IPS-18c (cell line): ENCODE measurements around the gene SMURF2.

Experiments used
- H3K4me3 ChIP-seq: 2 replicates; pipeline ENCODE4 v1.7.0; 2013; ENCODE audit warnings: low read depth, mild to moderate bottlenecking, low read length, moderate library complexity; ENCODE audit not compliant: insufficient read depth
- H3K9me3 ChIP-seq: one replicate; pipeline ENCODE4 v1.6.1; 2013; ENCODE audit warnings: mild to moderate bottlenecking, low read length, moderate library complexity; ENCODE audit not compliant: control insufficient read depth, insufficient read depth

Gene SMURF2

DNA sequence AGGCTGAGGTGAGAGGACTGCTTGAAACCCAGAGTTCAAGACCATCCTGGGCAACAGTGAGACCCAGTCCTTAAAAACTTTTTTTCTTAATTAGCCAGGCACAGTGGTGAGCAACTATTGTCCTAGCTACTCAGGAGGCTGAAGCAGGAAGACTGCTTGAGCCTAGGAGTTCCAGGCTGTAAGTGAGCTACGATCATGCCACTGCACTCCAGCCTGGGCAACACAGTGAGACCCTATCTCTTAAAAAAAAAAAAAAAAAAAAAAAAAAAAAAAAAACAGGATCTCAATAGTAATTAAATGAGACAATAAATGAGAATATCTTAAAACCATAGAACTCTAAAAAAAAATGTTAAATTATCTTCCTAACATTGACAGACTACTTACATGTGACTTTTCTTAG lies 14.3 kb downstream of the SMURF2 start:
- Histone ChIP-seq H3K4me3 (no peak overlapping the region), H3K9me3 (no peaks in the 10 kb centered on the region)

DNA sequence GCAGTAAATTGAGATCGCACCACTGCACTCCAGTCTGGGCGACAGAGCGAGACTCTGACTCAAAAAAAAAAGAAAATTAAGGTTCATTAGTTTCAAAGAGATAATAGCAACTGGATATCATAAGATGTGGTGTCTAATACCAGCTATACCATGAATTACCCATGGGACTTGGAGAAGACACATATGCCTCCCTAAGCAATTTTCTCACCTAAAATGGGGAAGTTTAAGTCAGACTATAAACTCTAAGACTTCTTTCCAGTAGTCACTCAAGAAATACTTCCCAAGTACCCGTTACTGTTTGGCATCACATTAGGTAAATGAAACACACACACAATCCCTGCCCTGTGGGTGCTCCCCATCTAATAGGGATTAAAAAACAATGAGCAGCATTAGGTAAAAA lies 22.6 kb downstream of the SMURF2 start:
- no peaks in the 10 kb centered on the region for H3K9me3 ChIP-seq
- H3K4me3 ChIP-seq: no peak overlapping the region

DNA sequence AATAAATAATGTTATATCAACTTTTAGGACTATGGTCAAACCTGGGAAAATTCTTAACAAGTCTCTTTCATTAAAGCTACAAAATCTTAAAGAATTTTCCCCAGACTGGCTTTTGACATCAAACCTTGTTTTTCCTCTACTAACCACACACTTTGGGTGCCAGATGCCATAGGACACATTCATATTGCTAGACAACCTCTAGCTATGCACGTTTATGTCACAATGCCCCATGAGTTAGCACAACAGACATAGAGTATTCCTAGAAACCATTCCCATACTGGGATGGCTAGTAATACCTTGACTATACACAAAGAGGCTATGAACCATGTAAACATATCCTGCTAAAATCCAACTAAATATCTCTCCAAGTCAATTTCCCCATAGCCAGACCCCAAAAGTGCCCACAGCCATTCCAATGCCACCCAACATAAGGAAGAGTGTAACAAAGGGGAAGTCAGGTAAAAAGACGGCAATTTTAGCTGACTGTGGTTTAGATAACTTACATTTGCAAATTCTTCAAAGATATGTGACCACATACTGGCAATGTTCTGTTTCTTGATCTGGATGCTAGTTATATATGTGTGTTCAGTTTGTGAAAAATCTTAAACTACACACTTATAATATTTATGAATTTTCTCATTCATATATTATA lies 23.4 kb downstream of the SMURF2 start:
- no peak overlapping the region for H3K4me3 ChIP-seq

DNA sequence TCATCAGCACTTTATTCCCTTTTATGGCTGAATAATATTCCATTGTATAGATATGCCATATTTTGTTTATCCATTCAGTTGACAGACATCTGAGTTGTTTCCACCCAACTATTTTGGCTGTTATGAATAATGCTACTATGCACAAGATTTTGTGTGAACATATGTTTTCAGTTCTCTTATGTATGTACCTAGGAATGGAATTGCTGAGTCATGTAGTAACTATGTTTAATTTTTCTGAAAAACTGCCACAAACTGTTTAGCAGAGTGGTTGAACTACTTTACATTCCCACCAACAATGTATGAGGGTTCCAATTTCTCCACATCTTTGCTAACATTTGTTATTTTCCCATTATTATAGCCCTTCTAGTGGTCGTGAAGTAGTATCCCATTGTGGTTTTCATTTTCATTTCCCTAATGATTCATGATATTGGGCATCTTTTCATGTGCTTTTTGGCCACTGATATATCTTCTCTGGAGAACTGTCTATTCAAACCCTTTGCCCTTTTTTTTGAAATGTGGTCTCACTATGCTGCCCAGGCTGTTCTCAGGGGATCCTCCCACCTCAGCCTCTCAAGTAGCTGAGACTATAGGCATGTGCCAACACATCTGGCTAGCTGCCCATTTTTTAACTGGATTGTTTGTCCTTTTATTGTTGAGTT lies 26.3 kb downstream of the SMURF2 start:
- Histone ChIP-seq H3K9me3 (no peaks in the 10 kb centered on the region), H3K4me3 (no peak overlapping the region)

More for the DNA sequence above, 23.4 kb downstream of the SMURF2 start:
- no peaks in the 10 kb centered on the region for H3K9me3 ChIP-seq

DNA sequence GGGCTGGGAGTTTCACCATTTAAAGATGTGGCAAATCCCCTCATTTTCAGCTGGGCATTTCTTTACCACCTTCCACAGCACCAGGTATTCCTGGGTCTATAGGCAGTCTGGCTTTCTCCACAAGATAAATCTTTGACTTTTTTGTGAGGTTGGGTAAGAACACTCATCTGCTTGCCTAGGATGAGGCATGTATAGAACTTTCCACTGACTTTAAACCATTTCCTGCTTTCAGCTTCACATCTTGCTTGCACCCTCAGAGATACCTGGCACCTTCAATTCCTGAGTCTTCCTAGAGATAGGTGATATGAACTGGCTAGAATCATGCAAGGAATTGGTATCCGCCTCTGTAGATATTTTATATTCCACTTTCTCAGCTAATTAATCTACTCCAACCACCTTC lies 27.9 kb downstream of the SMURF2 start:
- H3K9me3 ChIP-seq: no peaks in the 10 kb centered on the region

DNA sequence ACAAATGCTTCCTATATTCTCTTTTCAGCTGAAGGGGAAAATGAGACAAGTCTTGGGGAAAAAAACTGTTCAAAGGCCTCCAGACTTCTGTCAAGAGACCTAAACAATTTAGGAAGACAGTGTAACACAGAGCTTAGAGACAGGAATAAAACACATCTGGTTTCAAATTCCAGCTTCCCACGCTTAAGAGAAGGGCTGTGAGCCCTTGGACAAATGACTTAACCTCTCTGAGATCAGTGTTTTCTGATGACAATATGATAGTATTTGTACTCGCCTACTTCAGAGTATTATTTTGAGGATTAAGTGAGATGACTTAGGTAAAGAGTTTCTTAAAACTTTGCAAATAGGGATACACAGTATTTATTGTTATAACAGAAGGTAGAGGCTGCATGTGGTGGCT lies 29.5 kb downstream of the SMURF2 start:
- Histone ChIP-seq H3K9me3 (no peaks in the 10 kb centered on the region), H3K4me3 (no peak overlapping the region)

More for the DNA sequence above, 27.9 kb downstream of the SMURF2 start:
- H3K4me3 ChIP-seq: no peak overlapping the region

DNA sequence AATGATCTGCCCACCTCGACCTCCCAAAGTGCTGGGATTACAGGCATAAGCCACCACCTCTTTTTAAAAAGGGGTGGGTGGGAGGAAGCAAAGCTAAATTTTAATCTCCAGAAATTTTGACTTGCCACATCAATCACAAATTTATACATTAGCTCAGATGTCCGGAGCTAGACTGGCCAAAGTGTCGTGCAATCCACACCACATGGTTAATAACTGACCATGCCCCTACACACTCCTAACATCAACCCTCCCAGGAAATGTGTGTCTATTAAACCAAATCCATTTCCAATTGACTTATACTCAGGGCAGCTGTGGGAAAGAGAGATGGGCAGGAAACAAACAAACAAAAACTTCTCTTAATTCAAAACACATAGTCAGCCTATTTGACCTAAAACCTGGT lies 29.9 kb downstream of the SMURF2 start:
- Histone ChIP-seq H3K9me3 (peaks cover 3% of the 10 kb centered on the region), H3K4me3 (no peak overlapping the region)

DNA sequence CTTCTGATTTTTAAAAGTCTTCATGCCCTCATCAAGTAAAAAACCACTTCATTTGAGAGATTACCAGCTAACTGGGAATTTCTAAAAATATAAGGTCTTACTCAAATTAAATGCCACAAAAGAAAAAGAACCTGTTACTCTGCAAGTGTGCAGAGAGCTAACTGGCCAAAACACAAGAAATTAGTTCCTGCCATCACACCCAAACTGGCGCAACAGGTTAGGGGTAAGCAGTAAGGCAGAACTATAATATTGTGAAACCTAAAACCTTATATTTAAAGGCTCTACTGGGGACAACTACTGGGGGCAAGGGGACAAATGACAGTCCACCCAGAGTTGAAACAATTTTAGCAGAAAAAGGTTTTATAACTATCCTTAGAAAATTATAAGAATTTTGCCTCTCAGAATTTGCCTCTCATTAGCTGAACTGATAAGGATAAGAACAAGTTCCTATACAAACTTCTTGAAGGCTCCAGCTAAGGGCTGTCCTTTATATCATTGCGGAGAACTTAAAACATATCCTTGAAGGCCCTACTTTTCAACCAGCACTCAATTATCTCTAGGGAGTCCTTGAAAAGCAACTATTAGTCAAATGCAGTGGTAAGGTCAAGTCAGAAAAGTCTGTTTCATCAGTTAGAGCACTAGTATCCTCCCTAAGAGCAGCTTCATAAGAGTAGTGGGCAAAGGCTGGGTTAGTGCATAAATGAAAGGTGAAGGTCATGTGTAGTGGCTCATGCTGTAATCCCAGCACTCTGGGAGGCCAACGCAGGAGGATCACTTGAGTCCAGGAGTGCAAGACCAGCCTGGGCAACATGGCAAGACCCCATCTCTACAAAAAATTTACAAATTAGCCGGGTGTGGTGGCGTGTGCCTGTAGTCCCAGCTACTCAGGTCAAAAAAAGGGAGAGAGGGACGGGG lies 31.5 kb downstream of the SMURF2 start:
- peaks cover 3% of the 10 kb centered on the region for H3K9me3 ChIP-seq

DNA sequence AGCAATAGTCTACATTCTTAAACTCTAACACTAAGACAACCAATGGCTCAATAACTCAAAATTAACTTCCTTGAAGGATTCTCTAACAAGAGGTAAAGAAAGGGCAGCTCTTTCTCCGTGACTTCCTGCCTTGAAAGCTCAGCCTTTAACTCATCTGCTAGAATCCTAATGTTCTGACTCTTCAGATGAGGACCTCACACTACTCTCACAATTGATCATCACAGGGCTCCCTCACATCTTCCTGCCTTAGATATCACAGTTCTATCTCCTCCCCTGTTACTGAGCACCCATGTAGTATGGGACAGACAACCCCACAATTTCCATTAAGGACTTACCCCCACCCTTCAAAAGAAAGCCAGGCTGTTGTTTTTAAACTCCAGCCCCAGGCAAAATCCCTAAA lies 33.5 kb downstream of the SMURF2 start:
- Histone ChIP-seq H3K4me3 (no peak overlapping the region), H3K9me3 (peaks cover 3% of the 10 kb centered on the region)

More for the DNA sequence above, 31.5 kb downstream of the SMURF2 start:
- no peak overlapping the region for H3K4me3 ChIP-seq

DNA sequence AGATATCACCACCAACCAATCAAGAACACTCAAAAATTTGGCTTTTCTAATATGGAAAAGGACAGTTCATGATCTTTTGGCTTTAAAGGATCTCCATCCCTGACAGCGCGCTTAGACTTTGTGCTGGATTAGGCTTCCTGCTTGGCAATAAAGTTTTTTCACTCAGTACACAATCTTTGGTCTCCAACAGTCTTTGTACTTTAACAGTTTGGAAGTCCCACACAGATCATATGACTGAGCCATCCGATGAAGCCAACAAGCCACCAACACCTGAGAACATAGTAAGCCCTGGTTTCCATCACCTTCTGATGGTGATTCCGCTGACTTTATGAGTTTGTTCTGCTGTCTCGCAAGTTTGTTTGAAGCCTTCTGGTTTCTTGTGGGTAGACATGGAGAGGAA lies 34.3 kb downstream of the SMURF2 start:
- Histone ChIP-seq H3K9me3 (peaks cover 3% of the 10 kb centered on the region), H3K4me3 (no peak overlapping the region)

DNA sequence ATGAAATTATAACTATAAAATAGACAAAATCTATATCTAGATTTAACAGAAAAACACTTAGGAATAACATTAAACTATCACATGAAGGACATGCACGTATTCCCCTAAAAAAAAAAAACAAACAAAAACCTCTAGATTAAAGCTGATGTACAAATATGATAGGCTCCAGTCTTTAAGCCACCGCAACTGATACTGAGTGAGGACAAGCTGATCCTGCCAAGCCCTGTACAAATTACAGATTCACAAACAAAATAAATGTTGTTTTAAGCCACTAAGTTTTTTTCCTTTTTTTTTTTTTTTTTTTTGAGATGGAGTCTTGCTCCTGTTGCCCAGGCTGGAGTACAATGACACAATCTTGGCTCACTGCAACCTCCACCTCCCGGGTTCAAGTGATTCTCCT lies 35.3 kb downstream of the SMURF2 start:
- Histone ChIP-seq H3K4me3 (no peak overlapping the region), H3K9me3 (peaks cover 3% of the 10 kb centered on the region)

DNA sequence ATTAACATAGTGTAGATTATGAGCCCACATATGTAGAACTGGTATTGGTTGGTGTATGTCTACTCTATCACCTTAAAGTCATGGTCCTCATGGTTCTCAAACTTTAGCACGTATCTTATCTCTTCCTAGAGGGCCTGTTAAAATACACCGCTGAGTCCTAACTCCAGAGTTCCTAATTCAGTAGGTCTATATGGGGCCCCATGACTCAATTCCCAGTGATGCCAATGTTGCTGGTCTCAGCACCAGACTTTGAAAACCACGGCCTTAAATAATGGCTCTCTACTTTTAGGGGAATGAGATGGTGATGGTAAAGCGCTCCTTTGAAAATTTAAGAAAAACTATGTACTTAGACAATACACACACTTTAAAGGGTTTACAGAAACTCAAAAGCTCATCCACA lies 36.6 kb downstream of the SMURF2 start:
- peaks cover 3% of the 10 kb centered on the region for H3K9me3 ChIP-seq

DNA sequence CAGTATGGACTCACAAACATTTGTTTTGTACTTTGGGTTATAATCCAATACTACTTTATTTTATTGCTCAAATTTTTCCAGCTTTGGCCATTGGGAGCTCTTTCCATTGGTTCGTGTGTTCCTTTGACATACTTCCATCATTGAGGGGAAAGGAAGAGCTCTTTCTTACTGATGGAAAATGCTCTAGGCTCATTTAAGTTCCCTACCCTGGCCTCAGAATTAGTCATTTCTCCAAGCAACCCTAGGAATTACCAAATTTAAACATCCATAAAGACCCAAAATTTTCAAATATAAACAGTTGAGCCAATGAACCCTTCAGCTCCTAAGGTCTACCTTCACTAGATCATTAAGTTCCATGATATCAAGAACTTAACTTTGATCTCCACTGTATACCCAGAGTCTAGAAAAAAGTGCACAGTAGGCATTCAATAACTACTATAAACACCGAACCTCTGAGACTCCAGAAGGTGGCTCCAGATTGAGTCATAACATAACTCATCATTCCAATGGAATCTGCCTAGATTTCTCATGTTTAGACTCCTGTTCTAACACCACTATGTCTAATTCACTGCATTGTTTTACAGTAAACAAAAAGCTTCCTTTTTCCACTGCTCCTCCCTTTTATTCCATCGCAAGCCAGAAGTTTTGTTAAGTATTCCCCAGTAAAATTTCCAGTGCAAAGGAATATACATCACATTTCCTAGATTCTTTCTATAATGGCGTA lies 39.0 kb downstream of the SMURF2 start:
- H3K9me3 ChIP-seq: peaks cover 3% of the 10 kb centered on the region
- no peak overlapping the region for H3K4me3 ChIP-seq

More for the DNA sequence above, 36.6 kb downstream of the SMURF2 start:
- no peak overlapping the region for H3K4me3 ChIP-seq

DNA sequence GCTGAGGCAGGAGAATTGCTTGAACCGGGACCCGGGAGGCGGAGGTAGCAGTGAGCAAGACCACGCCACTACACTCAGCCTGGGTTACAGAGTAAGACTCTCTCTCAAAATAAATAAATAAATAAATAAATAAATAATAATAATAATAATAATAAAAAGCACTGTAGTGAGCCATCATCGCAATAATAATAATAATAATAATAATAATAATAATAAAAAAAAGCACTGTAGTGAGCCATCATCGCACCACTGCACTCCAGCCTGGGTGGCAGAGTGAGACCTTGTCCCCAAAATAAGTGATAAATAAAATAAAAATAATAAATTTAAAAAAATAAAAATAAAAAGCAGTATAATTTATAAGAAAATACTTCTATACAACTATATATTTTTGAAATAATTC lies 40.3 kb downstream of the SMURF2 start:
- H3K9me3 ChIP-seq: no peaks in the 10 kb centered on the region
- no peak overlapping the region for H3K4me3 ChIP-seq

DNA sequence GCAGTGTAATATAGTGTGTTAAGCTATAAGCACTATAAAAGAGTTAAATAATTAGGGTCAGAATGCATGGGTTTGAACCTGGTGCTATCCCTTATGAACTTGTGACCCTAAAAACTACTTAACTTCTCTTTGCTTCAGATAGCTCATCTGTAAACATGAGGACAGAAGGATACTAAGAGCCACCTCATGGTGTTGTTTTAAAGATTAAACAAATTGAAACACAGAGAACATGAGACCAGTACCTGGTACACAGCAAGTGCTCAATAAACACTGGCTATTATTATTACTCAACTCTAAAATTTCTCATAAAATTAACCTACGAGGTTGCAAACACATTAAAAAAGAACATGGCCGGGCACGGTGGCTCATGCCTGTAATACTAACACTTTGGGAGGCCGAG lies 43.3 kb downstream of the SMURF2 start:
- H3K9me3 ChIP-seq: no peaks in the 10 kb centered on the region
- H3K4me3 ChIP-seq: no peak overlapping the region

DNA sequence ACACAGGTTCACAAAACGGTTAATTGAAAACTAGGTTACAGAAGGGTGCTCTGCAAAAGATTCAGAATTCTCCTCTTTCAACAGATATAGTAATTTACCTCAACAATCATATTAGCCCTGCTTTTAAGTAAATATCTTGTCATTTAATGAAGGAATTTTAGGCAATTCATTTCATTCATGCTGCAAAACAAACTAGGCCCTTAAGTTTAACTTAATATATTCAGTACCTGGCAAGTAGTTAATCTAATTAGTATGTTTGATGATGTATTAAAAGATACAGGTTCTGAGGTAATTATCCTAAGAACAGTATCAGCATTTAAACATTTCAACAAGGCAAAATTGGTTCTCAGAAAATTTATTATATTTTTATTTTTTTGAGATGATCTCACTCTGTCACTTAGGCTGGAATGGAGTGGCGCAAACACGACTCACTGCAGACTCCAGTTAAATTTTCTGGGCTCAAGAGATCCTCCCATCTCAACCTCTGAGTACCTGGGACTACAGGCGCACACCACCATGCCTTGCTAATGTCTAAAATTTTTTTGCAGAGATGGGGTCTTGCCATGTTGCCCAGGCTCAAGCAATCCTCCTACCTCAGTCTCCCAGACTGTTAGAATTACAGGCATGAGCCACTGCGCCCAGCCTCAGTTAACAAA lies 44.9 kb downstream of the SMURF2 start:
- Histone ChIP-seq H3K4me3 (no peak overlapping the region), H3K9me3 (no peaks in the 10 kb centered on the region)
